Testis (tissue), 2 donors: ENCODE measurements around the gene NKD1.

ENCODE experiments used
- CTCF ChIP-seq, 3 experiments: fragments of 450-650 bp in 2 of 3; fragments of 200-600 bp in 1 of 3; sonication (generic) in 1 of 3; IDR thresholded peaks; one replicate each; pipeline ENCODE4 v1.5.1; 2016 to 2019; ENCODE audit warnings: antibody characterized with exemption in 3 of 3, mild to moderate bottlenecking in 2 of 3, moderate library complexity in 1 of 3
- POLR2A ChIP-seq: fragments of 450-650 bp; IDR thresholded peaks from one replicate; pipeline ENCODE4 v1.6.1; 2017; ENCODE audit warnings: antibody characterized with exemption, mild to moderate bottlenecking, moderate library complexity

DNA sequence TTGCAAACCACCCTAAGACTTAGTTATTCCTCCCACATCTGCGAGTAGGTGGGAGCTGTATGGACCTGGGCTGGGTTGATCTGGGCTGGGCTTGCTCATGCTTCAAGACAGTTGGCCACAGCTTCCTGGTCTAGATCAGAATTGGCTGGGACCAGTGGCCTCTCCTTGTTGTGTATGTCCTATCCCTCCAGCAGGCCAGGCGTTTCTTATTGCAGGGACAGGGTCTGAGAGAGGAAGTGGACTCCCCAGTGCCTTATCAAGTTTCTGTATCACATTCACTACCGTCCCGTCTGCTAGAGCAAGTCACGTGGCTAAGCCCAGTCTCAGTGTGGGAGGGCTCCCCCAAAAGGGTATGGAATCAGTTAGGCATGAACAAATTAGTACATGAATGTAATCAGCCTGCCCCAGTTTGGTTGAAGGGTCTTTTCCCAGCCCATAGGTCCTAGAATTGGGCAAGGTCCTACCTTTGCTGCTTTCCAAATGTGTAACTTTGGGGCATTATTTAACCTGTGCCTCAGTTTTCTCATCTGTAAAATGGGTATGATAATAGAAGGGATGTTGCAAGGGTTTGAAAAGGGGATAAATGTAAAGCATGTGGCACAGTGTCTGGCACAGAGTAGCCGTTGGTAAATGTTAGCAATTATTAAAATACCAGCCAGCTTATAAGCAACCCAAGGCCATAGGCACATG, 36.0 kb downstream of the NKD1 start:
- no peak for TF ChIP-seq CTCF (IDR thresholded peaks at IDR 0.05)
- TF ChIP-seq POLR2A = no peak
